Neural progenitor cell (in vitro differentiated cells): Measurements from ENCODE around the gene MEGF10.

Experiments used
- CTCF ChIP-seq: fragments of 200-600 bp; sonication (generic); IDR thresholded peaks from 2 replicates; pipeline ENCODE4 v1.5.1; 2017; ENCODE audit warnings: antibody characterized with exemption, mild to moderate bottlenecking
- EZH2phosphoT487 ChIP-seq: fragments of 200-600 bp; sonication (generic); IDR thresholded peaks from 2 replicates; pipeline ENCODE4 v1.6.1; 2017; ENCODE audit warnings: antibody characterized with exemption

DNA sequence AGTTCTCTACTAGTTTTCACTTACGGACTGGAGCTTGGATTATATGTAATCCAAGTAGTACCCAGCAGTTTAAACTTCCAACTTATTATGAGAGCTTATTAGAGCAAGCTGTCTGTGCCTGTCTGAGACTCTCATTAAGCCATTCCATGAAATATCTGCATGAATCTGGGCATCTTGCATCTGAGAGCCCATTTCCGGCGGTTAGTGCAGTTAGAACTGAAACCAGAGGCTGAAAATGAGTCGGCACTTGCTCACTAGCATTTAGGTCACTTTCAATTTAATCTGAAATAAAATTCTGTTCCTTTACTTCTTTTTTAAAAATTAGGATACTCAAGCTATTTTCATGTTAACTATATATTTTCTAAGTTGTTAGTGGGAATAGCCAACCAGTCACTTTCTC, 102.2 kb downstream of the MEGF10 start:
- TF ChIP-seq CTCF = no peak
- TF ChIP-seq EZH2phosphoT487 = no peak
